ENCODE results near the gene ZNF837. TPM values are rescaled to one million over a fixed set of nuclear protein-coding genes. Genes with fewer than 3 reads are reported as not detected.

Gene ZNF837
- total RNA-seq, 2 experiments from 2014 or later = 0.71 to 1.0 TPM

GRCh38 chr19:58356766-58357480 is 23.9 kb downstream of the ZNF837 start:
- Histone ChIP-seq H3K27ac (ENCODE audit: low read depth in 1 of 2, low read length in 2 of 2) (no peak overlapping the region), H3K4me3 (ENCODE audit: low read length) (peak overlapping the region; percentile 41), H3K36me3 (ENCODE audit: insufficient read depth, low read length) (no peaks in the 10 kb centered on the region), H3K4me1 (ENCODE audit: insufficient read depth, low read length) (peaks cover 35% of the 10 kb centered on the region), H3K27me3 (ENCODE audit: control insufficient read depth in 1 of 2, insufficient read depth in 2 of 2, low read length in 2 of 2) (no peaks in the 10 kb centered on the region), H3K9me3 (ENCODE audit: control insufficient read depth in 1 of 2, insufficient read depth in 1 of 2, low read length in 2 of 2) (peaks cover 0 to 19% of the 10 kb centered on the region in 2 experiments)
- no peak for ATAC-seq (ENCODE audit: poor library complexity)
- Mint-ChIP-seq H3K27ac (no peak overlapping the region), H3K4me3 (no peak overlapping the region), H3K27me3 (no peaks in the 10 kb centered on the region), H3K36me3 (ENCODE audit: low read depth) (no peaks in the 10 kb centered on the region), H3K9me3 (no peaks in the 10 kb centered on the region), H3K4me1 (ENCODE audit: low read depth) (peaks cover 11% of the 10 kb centered on the region)
- intact Hi-C loops (cut with DNase I, micrococcal nuclease) = no loop called here
- no peak for TF ChIP-seq CTCF (IDR thresholded peaks at IDR 0.05)
- no peak for DNase-seq
- ChIA-PET CTCF (interaction anchor here (0.8 kb wide), 1 partner anchor 10 kb away, joined by 3 read pairs; no protein-coding TSS in a partner anchor), POLR2A (interaction anchor here (0.7 to 2.5 kb wide), 6 partner anchors 10 to 187 kb away, joined by 4 to 22 read pairs (median 5); partner anchors contain the start of genes ERVK3-1, TRIM28, ZNF274 and ZNF584)

- peak; percentile 76 for ATAC-seq (ENCODE audit: poor library complexity)
- POLR2A ChIA-PET = interaction anchor here (0.7 to 2.5 kb wide), 6 partner anchors 9 to 188 kb away, joined by 4 to 22 read pairs (median 5); partner anchors contain the start of genes ERVK3-1, TRIM28, ZNF274 and ZNF584
- Mint-ChIP-seq H3K27ac (no peak overlapping the region), H3K4me1 (ENCODE audit: low read depth) (peaks cover 8% of the 10 kb centered on the region), H3K4me3 (peak overlapping the region; percentile 51), H3K36me3 (ENCODE audit: low read depth) (no peaks in the 10 kb centered on the region), H3K9me3 (no peaks in the 10 kb centered on the region), H3K27me3 (no peaks in the 10 kb centered on the region)
- peak overlapping the region; percentile 41 for H3K4me3 ChIP-seq (ENCODE audit: low read length)
- CTCF ChIA-PET = interaction anchor here (0.8 kb wide), 1 partner anchor 9 kb away, joined by 3 read pairs; no protein-coding TSS in a partner anchor
- peaks cover 31% of the 10 kb centered on the region for H3K4me1 ChIP-seq (ENCODE audit: insufficient read depth, low read length)
- H3K36me3 ChIP-seq (ENCODE audit: insufficient read depth, low read length) = no peaks in the 10 kb centered on the region
- no peak overlapping the region for H3K27ac ChIP-seq (ENCODE audit: low read depth in 1 of 2, low read length in 2 of 2)
- no peak for TF ChIP-seq CTCF (IDR thresholded peaks at IDR 0.05)
- H3K27me3 ChIP-seq (ENCODE audit: control insufficient read depth in 1 of 2, insufficient read depth in 2 of 2, low read length in 2 of 2) = peaks cover 0 to 2% of the 10 kb centered on the region in 2 experiments
- intact Hi-C loops (cut with DNase I, micrococcal nuclease) = no loop called here
- peak in 13 of 14 experiments; percentile 15 to 72 (median 35) for DNase-seq
- H3K9me3 ChIP-seq (ENCODE audit: control insufficient read depth in 1 of 2, insufficient read depth in 1 of 2, low read length in 2 of 2) = peaks cover 0 to 22% of the 10 kb centered on the region in 2 experiments
Measured at GRCh38 chr19:58355908-58356765, 24.7 kb downstream of the ZNF837 start.

GRCh38 chr19:58355215-58355796 is 25.5 kb downstream of the ZNF837 start:
- peaks cover 0 to 28% of the 10 kb centered on the region in 2 experiments for H3K9me3 ChIP-seq (ENCODE audit: control insufficient read depth in 1 of 2, insufficient read depth in 1 of 2, low read length in 2 of 2)
- H3K4me3 ChIP-seq (ENCODE audit: low read length) = no peak overlapping the region
- Mint-ChIP-seq H3K27me3 (no peaks in the 10 kb centered on the region), H3K27ac (no peak overlapping the region), H3K4me1 (ENCODE audit: low read depth) (peaks cover 8% of the 10 kb centered on the region), H3K36me3 (ENCODE audit: low read depth) (no peaks in the 10 kb centered on the region), H3K4me3 (peak overlapping the region; percentile 62), H3K9me3 (no peaks in the 10 kb centered on the region)
- H3K4me1 ChIP-seq (ENCODE audit: insufficient read depth, low read length) = peaks cover 31% of the 10 kb centered on the region
- CTCF ChIA-PET = no interaction called here
- no peak for DNase-seq
- H3K36me3 ChIP-seq (ENCODE audit: insufficient read depth, low read length) = no peaks in the 10 kb centered on the region
- TF ChIP-seq CTCF (IDR thresholded peaks at IDR 0.05) = no peak
- intact Hi-C loops (cut with DNase I, micrococcal nuclease) = no loop called here
- no peak overlapping the region for H3K27ac ChIP-seq (ENCODE audit: low read depth in 1 of 2, low read length in 2 of 2)
- ATAC-seq (ENCODE audit: poor library complexity) = no peak
- POLR2A ChIA-PET = interaction anchor here (1.1 to 2.5 kb wide), 2 partner anchors 8 to 9 kb away, joined by 4 to 22 read pairs; partner anchors contain the start of gene ZNF497
- peaks cover 0 to 2% of the 10 kb centered on the region in 2 experiments for H3K27me3 ChIP-seq (ENCODE audit: control insufficient read depth in 1 of 2, insufficient read depth in 2 of 2, low read length in 2 of 2)

All from CD4-positive, alpha-beta T cell (primary cell).